GM21360 (cell line): ENCODE results near the gene TOM1L2.

ENCODE experiments used
- ATAC-seq: cut with Tn5 transposase; IDR thresholded peaks from one replicate; pipeline ENCODE4 v1.9.1; 2021; ENCODE audit warnings: mild to moderate bottlenecking, moderate library complexity; ENCODE audit not compliant: unreplicated experiment

The TOM1L2 gene

GRCh38 chr17:17902376-17902775 is 69.8 kb downstream of the TOM1L2 start:
- no peak for ATAC-seq

DNA sequence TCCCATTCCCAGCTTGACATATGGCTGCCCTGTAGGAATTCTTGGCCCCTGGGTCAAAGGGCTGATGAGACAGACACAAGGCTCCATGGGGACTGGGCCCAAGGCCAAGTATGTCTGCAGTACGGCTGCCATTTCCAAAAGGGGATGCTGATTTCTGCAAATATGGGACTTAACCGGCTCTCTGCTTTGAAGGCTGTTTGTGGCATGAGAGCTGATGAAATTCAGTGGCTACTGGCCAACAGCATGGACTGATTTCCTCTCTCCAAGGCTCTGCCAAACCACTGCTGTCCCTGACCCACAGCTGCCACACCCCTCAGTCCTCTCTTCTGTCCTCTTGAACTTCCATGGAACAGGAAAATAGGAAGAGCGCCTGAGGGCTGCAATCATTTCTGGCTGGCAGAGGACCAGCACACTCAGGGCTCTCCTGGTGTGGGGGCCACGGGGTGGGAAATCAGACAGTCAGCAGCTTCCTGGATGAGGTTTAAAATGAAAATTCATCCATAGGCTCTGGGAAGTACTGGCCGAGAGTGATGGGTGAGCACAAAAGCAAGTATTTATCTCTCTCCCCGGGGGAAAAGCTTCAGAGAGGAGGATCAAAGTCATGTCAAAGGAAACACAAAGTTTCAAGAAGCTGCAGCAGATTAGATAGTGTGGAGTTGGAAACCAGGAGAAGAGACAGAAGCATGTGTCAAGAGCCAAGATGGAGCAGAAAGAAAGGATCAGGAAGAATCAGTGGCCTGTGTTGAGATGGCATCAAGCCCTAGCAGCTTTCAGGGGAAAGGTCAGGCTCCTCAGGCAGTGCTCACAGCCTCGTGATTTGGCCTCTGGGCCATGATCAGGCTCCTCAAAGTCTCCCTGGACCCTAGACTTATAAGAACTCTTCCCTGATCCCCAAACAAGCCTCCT is 71.3 kb downstream of the TOM1L2 start:
- no peak for ATAC-seq

- no peak for ATAC-seq
These were observed 72.7 kb downstream of the TOM1L2 start for GRCh38 chr17:17899486-17899885.

DNA sequence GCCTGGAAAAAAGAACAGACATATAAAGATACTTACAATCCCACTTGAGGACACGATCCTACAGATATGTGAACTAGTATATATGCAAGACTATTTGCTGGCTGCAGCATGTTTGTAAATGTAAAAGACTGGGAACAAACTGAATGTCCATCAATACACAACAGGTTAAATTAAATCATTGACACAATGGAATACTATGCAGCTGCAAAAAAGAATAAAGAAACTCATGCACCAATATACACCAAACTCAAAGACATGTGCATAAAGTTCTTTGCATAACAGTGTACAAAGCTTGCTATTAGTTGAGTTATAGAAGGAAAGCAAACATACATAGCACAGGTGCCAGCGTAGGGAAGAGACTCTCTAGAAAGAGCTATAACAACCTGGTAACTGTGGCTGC is 73.5 kb downstream of the TOM1L2 start:
- no peak for ATAC-seq

DNA sequence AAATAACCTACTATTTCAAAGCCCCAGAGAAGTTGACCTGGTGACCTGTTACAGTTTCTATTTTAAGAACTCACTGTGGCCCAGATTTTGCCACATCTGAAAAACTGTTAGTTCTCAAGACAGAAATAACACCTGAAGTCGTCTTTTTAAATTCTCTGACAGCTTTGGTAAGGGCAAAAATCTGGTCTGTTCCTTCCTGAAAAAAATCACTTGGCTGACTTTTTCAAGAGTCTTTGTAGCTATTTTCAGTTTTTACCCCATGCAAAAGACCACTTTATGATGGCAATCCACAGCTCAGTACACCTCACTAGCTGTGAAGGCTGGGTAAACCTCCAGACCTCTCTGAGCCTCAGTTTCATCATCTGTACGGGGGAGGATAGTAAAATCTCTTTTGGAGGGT is 74.8 kb downstream of the TOM1L2 start:
- no peak for ATAC-seq

DNA sequence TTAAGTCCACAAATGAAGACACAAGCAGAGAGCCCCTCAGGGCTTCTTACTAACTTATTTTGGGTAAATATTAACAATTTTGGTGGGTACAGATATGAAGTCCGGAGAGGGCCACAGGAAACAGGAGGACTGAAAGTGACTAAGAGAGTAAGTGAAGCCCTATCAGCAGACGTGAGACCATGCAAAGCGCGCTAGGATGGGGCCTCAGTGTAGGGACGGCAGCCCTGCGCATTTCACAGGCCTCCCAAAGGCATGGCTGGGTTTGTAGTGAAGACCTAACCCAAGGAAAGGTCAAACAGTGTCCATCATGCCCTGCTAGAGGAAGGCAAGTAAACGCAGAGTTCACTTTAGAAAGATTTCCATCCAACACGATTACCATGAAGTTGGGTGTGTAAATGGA is 75.5 kb downstream of the TOM1L2 start:
- no peak for ATAC-seq

DNA sequence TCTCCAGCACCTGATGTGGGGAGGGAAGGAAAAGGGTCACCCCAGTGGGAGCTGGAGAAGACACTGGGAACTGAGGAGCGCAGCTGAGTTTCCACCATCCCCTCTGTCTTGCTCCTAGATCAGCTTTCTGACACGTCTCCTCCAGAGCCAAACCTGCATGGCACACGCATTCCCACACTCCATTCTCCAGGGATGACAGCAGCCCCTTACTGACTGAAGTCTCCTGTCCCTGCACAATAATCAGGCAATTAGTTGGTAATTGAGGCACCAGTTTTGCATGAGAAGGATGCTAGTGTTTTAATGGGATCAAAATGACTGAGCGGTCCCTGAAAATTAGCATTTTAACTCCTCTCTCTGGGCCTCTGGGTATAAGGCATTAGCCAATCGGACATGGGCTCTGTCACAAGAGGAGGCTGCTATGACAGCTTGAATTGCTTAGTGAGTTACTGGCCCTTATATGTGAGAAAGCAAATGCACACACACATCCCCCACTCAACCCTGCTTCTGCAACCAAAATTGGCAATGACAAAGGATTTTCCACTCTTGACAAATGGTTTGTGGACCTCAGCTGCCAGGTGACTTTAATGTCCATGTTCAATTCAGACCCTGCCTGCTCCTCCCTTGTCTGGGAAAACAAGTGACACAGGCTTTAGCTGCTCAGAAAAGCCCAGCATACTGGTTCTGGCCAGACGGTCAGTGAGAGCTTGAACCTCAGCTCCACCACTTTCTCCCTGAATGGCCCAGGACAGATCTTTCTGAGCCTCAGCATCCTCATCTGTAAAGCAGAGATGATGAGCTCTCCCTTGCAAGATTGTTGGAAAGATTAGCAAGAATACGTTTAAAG is 78.2 kb downstream of the TOM1L2 start:
- no peak for ATAC-seq

DNA sequence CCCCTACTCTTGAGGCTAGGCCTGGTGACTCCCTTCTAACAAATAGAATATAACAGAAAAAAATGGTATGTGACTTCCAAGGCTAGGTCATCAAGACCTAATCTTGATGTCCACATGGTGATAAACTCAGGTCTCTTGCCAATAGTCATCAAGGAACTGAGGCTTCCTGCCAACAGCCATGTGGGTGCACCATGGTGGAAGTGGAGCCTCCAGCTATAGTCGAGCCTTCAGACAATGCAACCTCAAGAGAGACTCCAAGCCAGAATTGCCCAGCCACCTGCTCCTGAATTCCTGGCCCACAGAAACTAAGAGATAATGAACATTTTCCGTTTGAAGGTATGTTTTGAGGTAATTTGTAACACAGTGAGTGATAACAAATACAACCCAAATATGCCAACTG is 79.5 kb downstream of the TOM1L2 start:
- ATAC-seq = no peak

DNA sequence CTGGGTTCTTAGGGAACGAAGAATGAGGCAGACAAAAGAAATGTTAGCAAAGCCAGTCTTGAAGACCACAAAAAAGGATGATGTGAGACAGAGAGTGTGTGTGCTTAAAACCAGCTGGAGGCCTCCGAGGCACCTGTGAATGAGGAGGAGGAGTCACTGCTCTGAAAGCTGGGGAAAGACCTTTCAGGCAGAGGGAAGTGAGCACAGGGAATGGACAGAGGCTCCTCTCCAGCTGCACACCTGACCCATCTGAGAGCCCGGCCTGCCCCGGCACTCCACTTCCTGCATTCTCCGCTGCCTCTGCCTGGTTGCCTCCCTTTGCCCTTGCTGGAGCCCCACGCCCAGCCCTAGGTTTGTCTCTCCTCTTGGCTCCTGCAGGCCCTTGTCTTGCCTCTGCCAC is 80.2 kb downstream of the TOM1L2 start:
- ATAC-seq = no peak

- no peak for ATAC-seq
These were observed 81.1 kb downstream of the TOM1L2 start for GRCh38 chr17:17890773-17891759.

- ATAC-seq = no peak
These were observed 82.3 kb downstream of the TOM1L2 start for GRCh38 chr17:17889922-17890321.

DNA sequence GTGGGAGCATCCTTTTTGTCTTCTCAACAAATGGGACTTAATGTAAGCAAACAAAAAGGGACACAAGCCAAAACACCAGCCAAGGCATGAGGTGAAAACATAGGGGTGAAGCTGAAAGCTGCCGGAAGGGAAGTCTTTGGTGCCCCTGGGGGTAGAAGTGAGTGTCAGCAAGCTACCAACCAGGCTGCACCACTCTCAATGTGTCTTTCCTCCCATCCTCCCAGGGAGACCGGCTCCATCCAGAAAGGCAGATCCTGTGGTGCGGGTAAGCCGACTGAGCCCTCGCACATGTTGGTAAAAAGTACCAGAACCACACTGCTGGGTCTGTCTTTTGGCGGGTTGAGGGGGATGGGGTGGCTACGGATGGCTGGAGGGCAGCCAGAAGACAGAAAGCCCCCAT is 83.4 kb downstream of the TOM1L2 start:
- no peak for ATAC-seq

GRCh38 chr17:17888371-17888770 is 83.8 kb downstream of the TOM1L2 start:
- ATAC-seq = no peak

- no peak for ATAC-seq
These were observed 84.4 kb downstream of the TOM1L2 start for GRCh38 chr17:17887752-17888304.

GRCh38 chr17:17886726-17887125 is 85.5 kb downstream of the TOM1L2 start:
- no peak for ATAC-seq

DNA sequence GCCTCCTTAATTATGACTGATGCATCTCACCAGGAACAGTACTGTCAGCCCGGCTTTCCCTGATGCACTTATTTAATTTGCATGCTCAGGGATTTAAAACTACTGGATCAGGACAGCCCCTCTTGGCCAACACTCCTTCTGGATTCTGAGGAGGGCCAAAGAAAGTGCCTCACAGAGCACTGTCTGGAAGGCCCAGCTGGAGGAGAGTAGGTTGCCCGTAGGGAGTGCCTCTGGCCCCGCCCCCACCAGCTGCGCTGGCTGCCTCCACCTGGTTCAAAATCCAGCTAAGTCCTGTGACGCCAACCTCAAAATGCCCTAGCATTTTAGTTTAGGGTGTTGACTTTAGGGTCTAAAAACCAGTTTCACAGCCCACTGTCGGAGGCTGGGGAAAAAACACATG is 86.0 kb downstream of the TOM1L2 start:
- no peak for ATAC-seq

- ATAC-seq = no peak
These were observed 87.5 kb downstream of the TOM1L2 start for GRCh38 chr17:17884391-17885357.

- ATAC-seq = no peak
These were observed 88.4 kb downstream of the TOM1L2 start for GRCh38 chr17:17883801-17884200.

DNA sequence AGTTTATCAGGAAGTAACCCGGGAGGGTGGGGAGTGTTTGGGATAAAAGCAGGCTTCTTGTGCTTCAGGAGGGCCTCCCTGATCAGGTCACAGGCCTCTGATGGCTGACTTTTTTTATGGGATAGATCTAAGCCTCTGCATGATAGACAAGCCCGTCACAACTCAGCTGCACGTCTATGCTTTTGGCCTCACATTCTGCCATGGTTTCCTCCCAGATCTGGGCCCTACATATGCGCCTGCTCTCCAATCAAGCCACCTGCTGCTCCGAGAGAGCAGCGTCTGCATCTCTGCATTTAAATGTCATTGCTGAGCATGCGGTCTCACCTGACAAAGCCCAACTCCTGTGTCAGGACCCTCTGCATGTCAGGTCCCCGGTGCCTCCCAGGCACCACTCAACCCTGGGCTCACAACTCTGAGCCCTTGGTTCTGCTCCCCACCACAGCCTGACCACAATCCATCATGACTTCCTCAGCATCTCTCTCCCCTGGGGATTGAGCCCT is 90.1 kb downstream of the TOM1L2 start:
- ATAC-seq = no peak
